Measurements from ENCODE around the gene EPRS1. TPM values are rescaled to one million over a fixed set of nuclear protein-coding genes. Genes with fewer than 3 reads are reported as not detected.

Gene EPRS1
- total and polyA plus RNA-seq, 2 of the 13 experiments (the other 11 are each of a cell fraction or from before 2014, with no cell fraction given) = 86.1 to 124 TPM

- no peak overlapping the region for H3K27ac ChIP-seq (ENCODE audit: extremely low read length, insufficient read depth, low read length)
- intact Hi-C loops (cut with micrococcal nuclease; ENCODE audit: unreplicated experiment) (no loop called here), in situ Hi-C loops (cut with HindIII; ENCODE audit: extremely low pct_ligation_motif_present, low pct_unique_long_range_greater_than_20kb) (no loop called here)
- CTCF ChIA-PET (ENCODE audit: low intra/inter-chr PET ratio, low total read pairs) = no interaction called here
- POLR2A ChIA-PET = interaction anchor here (1.1 to 1.2 kb wide), 2 partner anchors 78 to 82 kb away, joined by 3 read pairs; partner anchors contain the start of genes BPNT1 and IARS2
- H3K4me2 ChIP-seq (ENCODE audit: low read depth, low read length) = no peak overlapping the region
- peaks cover 3 to 78% of the 10 kb centered on the region in 2 experiments; a peak in 4 of 5 replicates for H3K36me3 ChIP-seq (replicated peaks in 1 of 2; ENCODE audit: control insufficient read depth in 1 of 2, insufficient read depth in 2 of 2, low read length in 2 of 2)
- FAIRE-seq (no peak), DNase-seq (ENCODE audit: low spot score) (no peak), ATAC-seq (no peak)
- H3K9me3 ChIP-seq (ENCODE audit: low read length) = no peaks in the 10 kb centered on the region
- no peaks in the 10 kb centered on the region for H4K20me1 ChIP-seq (ENCODE audit: insufficient read depth, low read length)
- no peaks in the 10 kb centered on the region for H3K79me2 ChIP-seq (ENCODE audit: insufficient read depth, low read length)
- no peaks in the 10 kb centered on the region for H3K4me1 ChIP-seq (ENCODE audit: insufficient read depth, low read length)
- no peaks in the 10 kb centered on the region for H3K27me3 ChIP-seq (ENCODE audit: control insufficient read depth in 1 of 2, insufficient read depth in 2 of 2, low read length in 2 of 2)
- no peak overlapping the region for H3K9ac ChIP-seq (ENCODE audit: insufficient read depth, low read depth, low read length)
- no peak overlapping the region for H2AFZ ChIP-seq (ENCODE audit: low read length)
- BruUV-seq (replicated peaks) = no TSS peak
- TF ChIP-seq ZNF232 (CRISPR knock-in tag; IDR thresholded peaks at IDR 0.05; ENCODE audit: borderline replicate concordance) (no peak), ATF6 (CRISPR knock-in tag; conservative IDR thresholded peaks at IDR 0.05) (no peak), E2F1 (CRISPR knock-in tag; IDR thresholded peaks at IDR 0.05) (no peak), HMG20A (CRISPR knock-in tag; IDR thresholded peaks at IDR 0.05; ENCODE audit: borderline replicate concordance) (no peak), PRDM4 (CRISPR knock-in tag; IDR thresholded peaks at IDR 0.05; ENCODE audit: borderline replicate concordance) (no peak)
- H3K4me3 ChIP-seq (replicated peaks in 1 of 3; ENCODE audit: insufficient read depth in 1 of 3, low read depth in 2 of 3, low read length in 3 of 3) = no peak overlapping the region
Measured at GRCh38 chr1:220011620-220012019, 34.7 kb downstream of the EPRS1 start.
